ENCODE measurements around the gene TLK1. TPM values are rescaled to one million over a fixed set of nuclear protein-coding genes. Genes with fewer than 3 reads are reported as not detected.

TLK1 gene
- total RNA-seq, 1 donor from 2014 or later = 26.3 TPM

- DNase-seq = no peak
- H3K9me3 ChIP-seq (replicated peaks) = no peaks in the 10 kb centered on the region
- intact Hi-C loops (cut with micrococcal nuclease) = loop anchor here (5.0 kb wide), 1 partner anchor 48 kb away; no protein-coding TSS in a partner anchor
- no peak overlapping the region for H3K27ac ChIP-seq (replicated peaks)
- peaks cover 43% of the 10 kb centered on the region for H3K36me3 ChIP-seq
- no peaks in the 10 kb centered on the region for H3K4me1 ChIP-seq
- TF ChIP-seq CTCF (IDR thresholded peaks at IDR 0.05; ENCODE audit: borderline replicate concordance) = no peak
- no peak overlapping the region for H3K4me3 ChIP-seq
- H3K27me3 ChIP-seq (ENCODE audit: low read depth) = no peaks in the 10 kb centered on the region
Measured at GRCh38 chr2:171009386-171009785, 151.3 kb downstream of the TLK1 start.

- no peaks in the 10 kb centered on the region for H3K9me3 ChIP-seq (replicated peaks)
- no peak overlapping the region for H3K4me3 ChIP-seq
- peaks cover 45% of the 10 kb centered on the region for H3K36me3 ChIP-seq
- no peaks in the 10 kb centered on the region for H3K27me3 ChIP-seq (ENCODE audit: low read depth)
- no peak overlapping the region for H3K27ac ChIP-seq (replicated peaks)
- intact Hi-C loops (cut with micrococcal nuclease) = loop anchor here (5.0 kb wide), 1 partner anchor 49 kb away; no protein-coding TSS in a partner anchor
- TF ChIP-seq CTCF (IDR thresholded peaks at IDR 0.05; ENCODE audit: borderline replicate concordance) = no peak
- no peaks in the 10 kb centered on the region for H3K4me1 ChIP-seq
- DNase-seq = no peak
Measured at GRCh38 chr2:171008550-171009205, 152.0 kb downstream of the TLK1 start.

GRCh38 chr2:171004833-171005232 is 155.9 kb downstream of the TLK1 start:
- no peak for DNase-seq
- Histone ChIP-seq H3K27me3 (ENCODE audit: low read depth) (no peaks in the 10 kb centered on the region), H3K36me3 (peaks cover 57% of the 10 kb centered on the region), H3K9me3 (replicated peaks) (no peaks in the 10 kb centered on the region), H3K27ac (replicated peaks) (no peak overlapping the region), H3K4me1 (no peaks in the 10 kb centered on the region), H3K4me3 (no peak overlapping the region)
- no peak for TF ChIP-seq CTCF (IDR thresholded peaks at IDR 0.05; ENCODE audit: borderline replicate concordance)
- intact Hi-C loops (cut with micrococcal nuclease) = loop anchor here (5.0 kb wide), 1 partner anchor 52 kb away; no protein-coding TSS in a partner anchor

- no peak for TF ChIP-seq CTCF (IDR thresholded peaks at IDR 0.05; ENCODE audit: borderline replicate concordance)
- Histone ChIP-seq H3K4me3 (no peak overlapping the region), H3K9me3 (replicated peaks) (no peaks in the 10 kb centered on the region), H3K27ac (replicated peaks) (no peak overlapping the region), H3K27me3 (ENCODE audit: low read depth) (no peaks in the 10 kb centered on the region), H3K4me1 (no peaks in the 10 kb centered on the region), H3K36me3 (peaks cover 57% of the 10 kb centered on the region)
- DNase-seq = no peak
- intact Hi-C loops (cut with micrococcal nuclease) = no loop called here
Measured at GRCh38 chr2:171004363-171004762, 156.3 kb downstream of the TLK1 start.

GRCh38 chr2:170999654-171000053 is 161.0 kb downstream of the TLK1 start:
- TF ChIP-seq CTCF (IDR thresholded peaks at IDR 0.05; ENCODE audit: borderline replicate concordance) = no peak
- Histone ChIP-seq H3K27ac (replicated peaks) (no peak overlapping the region), H3K4me3 (no peak overlapping the region), H3K9me3 (replicated peaks) (no peaks in the 10 kb centered on the region), H3K4me1 (no peaks in the 10 kb centered on the region), H3K36me3 (peaks cover 50% of the 10 kb centered on the region), H3K27me3 (ENCODE audit: low read depth) (no peaks in the 10 kb centered on the region)
- DNase-seq = no peak
- intact Hi-C loops (cut with micrococcal nuclease) = no loop called here

Measured in left ventricle myocardium inferior (tissue), 1 donor.